PC-3 (cell line): ENCODE measurements around the gene PEX5L. TPM values are rescaled to one million over a fixed set of nuclear protein-coding genes. Genes with fewer than 3 reads are reported as not detected.

Experiments
- ATAC-seq: fragments of 200-7000 bp; cut with Tn5 transposase; 2 replicates; pipeline ENCODE4 v1.9.1; 2020; ENCODE audit warnings: mild to moderate bottlenecking, moderate library complexity
- BruUV-seq: library from RNA; stranded (reverse); fragments of 400-500 nt; replicated peaks from 2 replicates; lab custom pipeline; 2021; lab: Mats Ljungman, UMichigan
- CTCF ChIA-PET: fragments of 300-600 bp; sonication (Branson Sonifier 250); formaldehyde crosslinking; loops from one replicate; lab custom pipeline; 2022; ENCODE audit warnings: antibody characterized with exemption; lab: Charles Lee
- POLR2A ChIA-PET: fragments of 300-600 bp; sonication (Branson Sonifier 250); formaldehyde crosslinking; loops from one replicate; lab custom pipeline; 2022; ENCODE audit warnings: antibody characterized with exemption; ENCODE audit not compliant: unreplicated experiment; lab: Charles Lee
- DNase-seq: peaks from one replicate; pipeline ENCODE4 v3.0.0-alpha.2; 2015
- H2AFZ ChIP-seq: fragments of 300-600 bp; sonication (generic); 2 replicates; pipeline ENCODE4 v1.6.0; 2016; ENCODE audit warnings: antibody characterized with exemption, low read length
- H3F3A ChIP-seq: fragments of 300-600 bp; sonication (generic); one replicate; pipeline ENCODE4 v1.6.0; 2017; ENCODE audit warnings: antibody characterized with exemption, low read length, control low read depth, mild to moderate bottlenecking; ENCODE audit not compliant: unreplicated experiment
- H3K27ac ChIP-seq: fragments of 300-600 bp; sonication (generic); 2 replicates; pipeline ENCODE4 v1.5.1; 2016; ENCODE audit warnings: mild to moderate bottlenecking, low read length
- H3K27me3 ChIP-seq: fragments of 300-600 bp; sonication (generic); 2 replicates; pipeline ENCODE4 v1.6.1; 2016; ENCODE audit warnings: low read length, mixed read lengths
- H3K36me3 ChIP-seq: fragments of 300-600 bp; sonication (generic); 2 replicates; pipeline ENCODE4 v1.6.1; 2016; ENCODE audit warnings: low read depth, mixed run types, low read length, mixed read lengths
- H3K4me1 ChIP-seq: fragments of 300-600 bp; sonication (generic); 2 replicates; pipeline ENCODE4 v1.5.1; 2016; ENCODE audit warnings: low read length; ENCODE audit not compliant: insufficient read depth
- H3K4me2 ChIP-seq: fragments of 300-600 bp; sonication (generic); 2 replicates; pipeline ENCODE4 v1.6.0; 2016; ENCODE audit warnings: low read length
- H3K4me3 ChIP-seq: fragments of 300-600 bp; sonication (generic); 2 replicates; pipeline ENCODE4 v1.5.1; 2016; ENCODE audit warnings: mild to moderate bottlenecking, low read length, mixed read lengths
- H3K79me2 ChIP-seq: fragments of 300-600 bp; sonication (generic); 2 replicates; pipeline ENCODE4 v1.6.1; 2017; ENCODE audit warnings: low read length, mixed read lengths
- H3K9ac ChIP-seq: fragments of 300-600 bp; sonication (generic); 2 replicates; pipeline ENCODE4 v1.6.0; 2016; ENCODE audit warnings: mild to moderate bottlenecking, low read length
- H3K9me2 ChIP-seq: fragments of 300-600 bp; sonication (generic); replicated peaks from 2 replicates; pipeline ENCODE4 v1.6.1; 2016; ENCODE audit warnings: mixed run types, low read length, mixed read lengths
- H3K9me3 ChIP-seq: fragments of 300-600 bp; sonication (generic); 2 replicates; pipeline ENCODE4 v1.6.1; 2016; ENCODE audit warnings: low read length, mixed read lengths
- H4K20me1 ChIP-seq: fragments of 300-600 bp; sonication (generic); 2 replicates; pipeline ENCODE4 v1.6.1; 2016; ENCODE audit warnings: low read length, mixed read lengths
- EZH2 ChIP-seq: fragments of 300-600 bp; sonication (generic); IDR thresholded peaks from one replicate; pipeline ENCODE4 v1.6.1; 2017; ENCODE audit warnings: antibody characterized with exemption, mild to moderate bottlenecking, low read length; ENCODE audit not compliant: unreplicated experiment
- EZH2phosphoT487 ChIP-seq: fragments of 300-600 bp; sonication (generic); IDR thresholded peaks from 2 replicates; pipeline ENCODE4 v1.6.1; 2018; ENCODE audit warnings: mild to moderate bottlenecking, antibody characterized with exemption, low read length, borderline replicate concordance
- intact Hi-C: fragments of 100-400 bp; cut with micrococcal nuclease; formaldehyde crosslinking; loops from 2 replicates; pipeline ENCODE4 v1.9.0; 2023
- total RNA-seq: library from RNA; depleted of rRNA; stranded (reverse); fragments of >200 nt; gene quantifications from 2 replicates; pipeline ENCODE4 v1.2.3, GENCODE V29; 2014
- TF ChIP-seq, protein P1 (sequence below): fragments of 300-600 bp; sonication (generic); conservative IDR thresholded peaks from 2 replicates; pipeline ENCODE4 v1.5.1; 2017; ENCODE audit warnings: antibody characterized with exemption, low read depth, mild to moderate bottlenecking, low read length

PEX5L gene
- total RNA-seq, 1 experiment from 2014 or later: 0.69 TPM

DNA sequence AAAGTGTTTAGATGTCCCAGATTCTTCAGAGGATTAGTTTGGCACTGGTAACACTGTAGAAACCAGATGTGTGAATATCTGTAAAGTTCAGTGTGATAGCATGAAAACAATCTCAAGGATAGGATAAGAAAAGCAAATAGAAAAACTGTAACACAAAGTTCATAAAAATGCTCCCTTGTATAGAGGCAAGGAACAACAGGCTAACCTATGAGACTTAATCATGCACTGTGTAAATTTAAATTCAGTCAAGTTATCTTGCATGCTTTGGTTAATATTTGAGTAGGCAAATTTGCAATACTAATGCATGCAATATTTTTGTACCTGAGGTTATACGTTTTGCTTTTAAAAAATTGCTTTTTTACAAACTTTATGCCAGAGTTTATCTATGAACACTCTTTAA, 239.5 kb downstream of the PEX5L start:
- no TSS peak for BruUV-seq
- CTCF ChIA-PET: no interaction called here

GRCh38 chr3:179796421-179796820, 240.3 kb downstream of the PEX5L start:
- ATAC-seq (no peak), DNase-seq (no peak)
- Histone ChIP-seq H3K27ac (no peak overlapping the region), H3K9ac (no peak overlapping the region), H3K36me3 (no peaks in the 10 kb centered on the region), H3K4me1 (no peaks in the 10 kb centered on the region), H3K9me2 (no peaks in the 10 kb centered on the region), H3K4me2 (no peak overlapping the region), H3K9me3 (no peaks in the 10 kb centered on the region), H3K27me3 (no peaks in the 10 kb centered on the region), H2AFZ (no peak overlapping the region), H3K79me2 (no peaks in the 10 kb centered on the region), H3F3A (no peaks in the 10 kb centered on the region), H4K20me1 (no peaks in the 10 kb centered on the region), H3K4me3 (no peak overlapping the region)
- ChIA-PET CTCF (interaction anchor here (0.6 kb wide), 1 partner anchor 799 kb away, joined by 3 read pairs; no protein-coding TSS in a partner anchor), POLR2A (no interaction called here)
- BruUV-seq: no TSS peak
- intact Hi-C loops: no loop called here
- TF ChIP-seq EZH2: no peak
- TF ChIP-seq, protein P1, sequence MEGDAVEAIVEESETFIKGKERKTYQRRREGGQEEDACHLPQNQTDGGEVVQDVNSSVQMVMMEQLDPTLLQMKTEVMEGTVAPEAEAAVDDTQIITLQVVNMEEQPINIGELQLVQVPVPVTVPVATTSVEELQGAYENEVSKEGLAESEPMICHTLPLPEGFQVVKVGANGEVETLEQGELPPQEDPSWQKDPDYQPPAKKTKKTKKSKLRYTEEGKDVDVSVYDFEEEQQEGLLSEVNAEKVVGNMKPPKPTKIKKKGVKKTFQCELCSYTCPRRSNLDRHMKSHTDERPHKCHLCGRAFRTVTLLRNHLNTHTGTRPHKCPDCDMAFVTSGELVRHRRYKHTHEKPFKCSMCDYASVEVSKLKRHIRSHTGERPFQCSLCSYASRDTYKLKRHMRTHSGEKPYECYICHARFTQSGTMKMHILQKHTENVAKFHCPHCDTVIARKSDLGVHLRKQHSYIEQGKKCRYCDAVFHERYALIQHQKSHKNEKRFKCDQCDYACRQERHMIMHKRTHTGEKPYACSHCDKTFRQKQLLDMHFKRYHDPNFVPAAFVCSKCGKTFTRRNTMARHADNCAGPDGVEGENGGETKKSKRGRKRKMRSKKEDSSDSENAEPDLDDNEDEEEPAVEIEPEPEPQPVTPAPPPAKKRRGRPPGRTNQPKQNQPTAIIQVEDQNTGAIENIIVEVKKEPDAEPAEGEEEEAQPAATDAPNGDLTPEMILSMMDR: no peak
- no peak for TF ChIP-seq EZH2phosphoT487

More for the DNA sequence above, 239.5 kb downstream of the PEX5L start:
- Histone ChIP-seq H3K27ac (no peak overlapping the region), H3K9ac (no peak overlapping the region), H3K79me2 (no peaks in the 10 kb centered on the region), H4K20me1 (no peaks in the 10 kb centered on the region), H3K4me2 (no peak overlapping the region), H3F3A (no peaks in the 10 kb centered on the region), H2AFZ (no peak overlapping the region), H3K9me3 (no peaks in the 10 kb centered on the region), H3K27me3 (no peaks in the 10 kb centered on the region), H3K9me2 (no peaks in the 10 kb centered on the region), H3K36me3 (no peaks in the 10 kb centered on the region), H3K4me1 (no peaks in the 10 kb centered on the region), H3K4me3 (no peak overlapping the region)
- DNase-seq (no peak), ATAC-seq (no peak)
- TF ChIP-seq EZH2 (no peak), EZH2phosphoT487 (no peak)
- TF ChIP-seq, protein P1: no peak
- intact Hi-C loops: no loop called here
- POLR2A ChIA-PET: no interaction called here

- Histone ChIP-seq H2AFZ (no peak overlapping the region), H3K36me3 (no peaks in the 10 kb centered on the region), H3F3A (no peaks in the 10 kb centered on the region), H3K4me2 (no peak overlapping the region), H3K27ac (no peak overlapping the region), H3K4me1 (no peaks in the 10 kb centered on the region), H3K27me3 (no peaks in the 10 kb centered on the region), H3K79me2 (no peaks in the 10 kb centered on the region), H3K9ac (no peak overlapping the region), H3K9me3 (no peaks in the 10 kb centered on the region), H3K9me2 (no peaks in the 10 kb centered on the region), H4K20me1 (no peaks in the 10 kb centered on the region), H3K4me3 (no peak overlapping the region)
- BruUV-seq: no TSS peak
- TF ChIP-seq EZH2 (no peak), EZH2phosphoT487 (no peak)
- TF ChIP-seq, protein P1: no peak
- ChIA-PET POLR2A (no interaction called here), CTCF (no interaction called here)
- DNase-seq (no peak), ATAC-seq (no peak)
- intact Hi-C loops: no loop called here
Measured at GRCh38 chr3:179794355-179794754, 242.4 kb downstream of the PEX5L start.
